Superior temporal gyrus (tissue), 1 donor: ENCODE measurements around the gene HDAC1.
"Not testable (repeated sequence)": the region's sequence is repeated elsewhere in the genome, so short reads cannot be mapped to it uniquely, and the experiment has no call there.

Experiments used
- DNase-seq: peaks from one replicate; pipeline ENCODE4 v3.0.0-alpha.2; 2016; ENCODE audit errors: extremely low spot score

HDAC1 gene

GRCh38 chr1:32274646-32275340 lies 17.1 kb upstream of the HDAC1 start:
- DNase-seq: no peak

- DNase-seq: no peak
Measured at GRCh38 chr1:32275424-32275823, 16.5 kb upstream of the HDAC1 start.

GRCh38 chr1:32276032-32276782 lies 15.7 kb upstream of the HDAC1 start:
- no peak for DNase-seq

GRCh38 chr1:32284777-32285176 lies 7.1 kb upstream of the HDAC1 start:
- DNase-seq: not testable (repeated sequence)

- DNase-seq: no peak
Measured at GRCh38 chr1:32285658-32286057, 6.2 kb upstream of the HDAC1 start.

GRCh38 chr1:32286763-32287162 lies 5.1 kb upstream of the HDAC1 start:
- DNase-seq: no peak

- no peak for DNase-seq
Measured at GRCh38 chr1:32289256-32289655, 2.6 kb upstream of the HDAC1 start.

GRCh38 chr1:32291145-32291707 lies 657 bp upstream of the HDAC1 start:
- peak; percentile 11 for DNase-seq

GRCh38 chr1:32298211-32298610 lies 6.3 kb downstream of the HDAC1 start:
- DNase-seq: not testable (repeated sequence)

GRCh38 chr1:32299327-32299726 lies 7.4 kb downstream of the HDAC1 start:
- DNase-seq: no peak

- no peak for DNase-seq
Measured at GRCh38 chr1:32303358-32303757, 11.5 kb downstream of the HDAC1 start.

- DNase-seq: no peak
Measured at GRCh38 chr1:32303997-32304622, 12.2 kb downstream of the HDAC1 start.

GRCh38 chr1:32305310-32305709 lies 13.4 kb downstream of the HDAC1 start:
- no peak for DNase-seq

GRCh38 chr1:32307324-32307723 lies 15.4 kb downstream of the HDAC1 start:
- DNase-seq: no peak

GRCh38 chr1:32309960-32310359 lies 18.1 kb downstream of the HDAC1 start:
- no peak for DNase-seq

GRCh38 chr1:32311709-32312393 lies 20.0 kb downstream of the HDAC1 start:
- no peak for DNase-seq

GRCh38 chr1:32316903-32317277 lies 25.0 kb downstream of the HDAC1 start:
- DNase-seq: no peak

- DNase-seq: no peak
Measured at GRCh38 chr1:32318127-32318869, 26.4 kb downstream of the HDAC1 start.

- no peak for DNase-seq
Measured at GRCh38 chr1:32321712-32322291, 29.9 kb downstream of the HDAC1 start.

- DNase-seq: no peak
Measured at GRCh38 chr1:32327204-32327603, 35.3 kb downstream of the HDAC1 start.

GRCh38 chr1:32329931-32330466 lies 38.1 kb downstream of the HDAC1 start:
- DNase-seq: no peak
